GM12874 (cell line): ENCODE results near the gene CNOT9.

ENCODE experiments used
- TF ChIP-seq, protein P1 (sequence below): IDR thresholded peaks from 2 replicates; pipeline ENCODE4 v1.5.1; 2011; ENCODE audit warnings: low read depth, mild to moderate bottlenecking, control low read depth, low read length, moderate library complexity; ENCODE audit not compliant: insufficient read depth

Gene CNOT9

DNA sequence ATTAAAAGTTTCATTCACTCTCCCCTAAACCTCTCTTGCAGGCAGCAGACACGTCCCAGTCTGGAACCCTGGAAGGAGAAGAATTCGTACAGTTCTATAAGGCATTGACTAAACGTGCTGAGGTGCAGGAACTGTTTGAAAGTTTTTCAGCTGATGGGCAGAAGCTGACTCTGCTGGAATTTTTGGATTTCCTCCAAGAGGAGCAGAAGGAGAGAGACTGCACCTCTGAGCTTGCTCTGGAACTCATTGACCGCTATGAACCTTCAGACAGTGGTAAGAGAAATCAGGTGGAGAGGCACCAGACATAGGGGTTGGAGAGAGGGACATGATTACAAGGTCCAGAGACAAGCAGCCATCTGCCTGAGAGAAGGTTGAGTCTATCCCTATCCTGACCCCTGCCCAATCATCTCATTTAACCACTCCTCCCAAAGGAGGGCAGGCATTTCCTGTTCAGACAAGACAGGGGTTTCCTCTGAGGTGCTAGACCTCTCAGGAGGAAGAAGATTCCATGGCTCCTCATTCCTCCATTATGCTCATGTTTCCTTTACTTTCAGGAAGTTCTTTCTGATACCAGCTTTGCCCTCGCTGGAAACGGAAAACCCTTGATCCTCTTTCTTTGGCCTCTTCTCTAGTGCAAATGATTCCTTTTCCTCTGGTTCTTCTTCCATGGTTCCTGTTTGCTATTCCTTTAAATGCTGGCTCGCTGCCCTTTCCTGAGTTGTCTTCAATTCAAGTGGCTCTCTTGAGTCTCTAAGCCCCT is 54.1 kb downstream of the CNOT9 start:
- TF ChIP-seq, protein P1, sequence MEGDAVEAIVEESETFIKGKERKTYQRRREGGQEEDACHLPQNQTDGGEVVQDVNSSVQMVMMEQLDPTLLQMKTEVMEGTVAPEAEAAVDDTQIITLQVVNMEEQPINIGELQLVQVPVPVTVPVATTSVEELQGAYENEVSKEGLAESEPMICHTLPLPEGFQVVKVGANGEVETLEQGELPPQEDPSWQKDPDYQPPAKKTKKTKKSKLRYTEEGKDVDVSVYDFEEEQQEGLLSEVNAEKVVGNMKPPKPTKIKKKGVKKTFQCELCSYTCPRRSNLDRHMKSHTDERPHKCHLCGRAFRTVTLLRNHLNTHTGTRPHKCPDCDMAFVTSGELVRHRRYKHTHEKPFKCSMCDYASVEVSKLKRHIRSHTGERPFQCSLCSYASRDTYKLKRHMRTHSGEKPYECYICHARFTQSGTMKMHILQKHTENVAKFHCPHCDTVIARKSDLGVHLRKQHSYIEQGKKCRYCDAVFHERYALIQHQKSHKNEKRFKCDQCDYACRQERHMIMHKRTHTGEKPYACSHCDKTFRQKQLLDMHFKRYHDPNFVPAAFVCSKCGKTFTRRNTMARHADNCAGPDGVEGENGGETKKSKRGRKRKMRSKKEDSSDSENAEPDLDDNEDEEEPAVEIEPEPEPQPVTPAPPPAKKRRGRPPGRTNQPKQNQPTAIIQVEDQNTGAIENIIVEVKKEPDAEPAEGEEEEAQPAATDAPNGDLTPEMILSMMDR = no peak

- TF ChIP-seq, protein P1 = no peak
These were observed 54.7 kb downstream of the CNOT9 start for GRCh38 chr2:218623366-218623705.

GRCh38 chr2:218626369-218626768 is 57.7 kb downstream of the CNOT9 start:
- TF ChIP-seq, protein P1 = no peak

DNA sequence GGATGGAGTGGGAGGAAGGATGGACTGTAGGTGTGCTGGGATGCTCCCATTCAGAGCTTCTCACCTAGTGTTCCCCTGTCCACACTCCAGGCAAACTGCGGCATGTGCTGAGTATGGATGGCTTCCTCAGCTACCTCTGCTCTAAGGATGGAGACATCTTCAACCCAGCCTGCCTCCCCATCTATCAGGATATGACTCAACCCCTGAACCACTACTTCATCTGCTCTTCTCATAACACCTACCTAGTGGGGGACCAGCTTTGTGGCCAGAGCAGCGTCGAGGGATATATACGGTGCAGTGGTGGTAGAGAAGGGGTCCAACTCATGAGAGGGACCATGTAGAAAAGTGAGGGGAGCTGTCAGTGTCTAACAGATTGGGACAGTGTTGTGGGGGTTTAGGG is 59.3 kb downstream of the CNOT9 start:
- TF ChIP-seq, protein P1 = no peak

- TF ChIP-seq, protein P1 = no peak
These were observed 63.2 kb downstream of the CNOT9 start for GRCh38 chr2:218631837-218632236.

DNA sequence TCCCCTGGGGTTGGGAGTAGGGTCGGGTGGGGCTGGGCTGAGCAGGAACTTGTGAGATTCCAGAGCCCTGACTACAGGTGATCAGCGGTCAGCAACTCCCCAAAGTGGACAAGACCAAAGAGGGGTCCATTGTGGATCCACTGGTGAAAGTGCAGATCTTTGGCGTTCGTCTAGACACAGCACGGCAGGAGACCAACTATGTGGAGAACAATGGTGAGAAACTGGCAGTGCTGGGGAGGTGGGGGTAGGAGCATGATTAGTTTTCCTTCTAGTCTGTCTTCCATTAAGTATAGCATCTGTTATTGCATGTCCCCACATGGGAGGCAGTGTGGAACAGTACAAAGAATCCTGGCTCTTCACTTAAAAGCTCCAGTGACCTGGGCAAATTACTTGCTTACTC is 67.1 kb downstream of the CNOT9 start:
- TF ChIP-seq, protein P1 = no peak

DNA sequence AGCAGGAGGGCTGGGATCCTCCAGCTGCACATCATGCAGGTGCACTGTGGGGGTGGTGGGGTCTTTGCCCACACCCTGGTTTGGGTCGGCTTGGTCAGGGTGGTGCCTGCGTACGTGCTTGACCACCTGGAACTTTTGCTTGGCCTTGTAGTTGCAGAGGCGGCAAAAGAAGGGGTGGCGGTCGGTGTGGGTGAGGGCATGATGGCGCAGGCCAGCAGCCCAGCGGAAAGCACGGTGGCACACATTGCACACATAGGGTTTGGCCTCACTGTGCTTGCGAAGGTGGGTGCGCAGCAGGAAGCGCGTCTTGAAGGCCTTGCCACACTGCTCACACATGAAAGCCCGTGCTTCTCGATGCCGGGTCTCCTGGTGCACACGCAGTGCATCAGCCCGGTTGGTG is 69.7 kb downstream of the CNOT9 start:
- TF ChIP-seq, protein P1 = no peak
